ENCODE measurements around the gene MCM5.
"Not testable (repeated sequence)": the region's sequence is repeated elsewhere in the genome, so short reads cannot be mapped to it uniquely, and the experiment has no call there.

MCM5 gene

DNA sequence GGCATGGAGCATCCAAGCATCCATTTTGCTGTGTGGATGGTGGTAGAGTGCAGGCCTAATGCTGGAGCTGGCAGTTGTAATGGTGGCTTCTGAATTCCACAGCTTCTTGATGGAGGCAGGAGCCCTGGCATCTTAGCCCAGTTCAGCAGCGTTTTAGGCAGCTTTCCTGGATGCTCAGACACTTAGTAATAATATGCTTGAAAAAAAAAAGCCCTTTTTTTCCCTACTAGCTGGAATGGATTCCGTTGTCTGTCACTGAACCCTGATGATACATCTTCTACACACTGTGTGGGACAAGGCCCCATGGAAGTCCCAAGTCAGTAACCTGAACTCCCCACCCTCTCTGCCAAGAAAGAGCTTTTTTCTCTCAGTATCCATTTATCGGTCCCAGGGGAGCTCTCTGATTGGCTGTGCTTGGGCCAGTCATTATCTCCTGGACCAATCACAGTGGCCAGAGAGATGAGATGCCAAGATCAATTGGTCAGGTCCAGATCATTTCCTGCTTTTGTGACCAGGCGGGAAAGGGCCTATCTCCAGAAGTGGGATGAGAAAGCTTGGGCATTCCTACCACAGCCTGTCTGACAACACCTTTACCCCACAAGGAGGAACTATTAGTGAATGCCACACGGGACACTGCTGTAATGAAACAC is 34.2 kb downstream of the MCM5 start:
- no peak for DNase-seq

- DNase-seq = no peak
Measured at GRCh38 chr22:35435201-35435740, 35.3 kb downstream of the MCM5 start.

GRCh38 chr22:35436421-35436820 is 36.5 kb downstream of the MCM5 start:
- DNase-seq = no peak

DNA sequence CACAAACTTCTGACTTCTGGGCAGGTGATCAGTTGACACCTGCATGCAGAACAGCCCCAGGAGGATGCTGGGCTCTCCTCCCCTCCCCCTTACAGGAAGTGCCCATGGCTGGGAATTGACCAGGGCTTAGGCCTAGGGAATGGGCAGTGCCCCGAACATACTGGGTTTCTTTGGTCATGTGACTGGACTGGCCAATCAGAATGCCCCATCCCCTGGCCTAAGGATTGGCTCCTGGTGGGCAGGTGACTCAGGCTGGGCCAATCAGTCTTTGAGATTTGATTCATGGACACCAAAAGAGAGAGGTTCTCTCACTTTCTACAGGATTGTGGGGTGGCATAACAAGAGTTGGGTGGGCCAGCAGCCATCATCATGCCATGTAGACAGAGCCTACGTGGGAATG is 37.1 kb downstream of the MCM5 start:
- no peak for DNase-seq

- DNase-seq = not testable (repeated sequence)
Measured at GRCh38 chr22:35438673-35439364, 38.9 kb downstream of the MCM5 start.

DNA sequence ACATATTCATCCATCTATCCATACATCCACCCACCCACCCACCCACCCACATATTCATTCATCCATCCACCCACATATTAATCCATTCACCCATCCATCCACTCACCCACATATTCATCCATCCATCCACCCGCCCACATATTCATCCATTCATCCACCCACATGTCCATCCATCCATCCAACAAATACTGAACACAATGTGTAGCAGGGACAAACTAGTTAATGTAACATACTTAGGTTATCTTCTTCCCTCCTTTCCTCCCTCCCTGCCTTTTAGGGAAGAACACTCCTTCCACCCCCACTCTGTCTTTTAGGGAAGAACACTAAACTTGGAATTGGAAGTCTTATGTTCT is 39.4 kb downstream of the MCM5 start:
- DNase-seq = no peak

- DNase-seq = no peak
Measured at GRCh38 chr22:35440129-35440528, 40.2 kb downstream of the MCM5 start.

DNA sequence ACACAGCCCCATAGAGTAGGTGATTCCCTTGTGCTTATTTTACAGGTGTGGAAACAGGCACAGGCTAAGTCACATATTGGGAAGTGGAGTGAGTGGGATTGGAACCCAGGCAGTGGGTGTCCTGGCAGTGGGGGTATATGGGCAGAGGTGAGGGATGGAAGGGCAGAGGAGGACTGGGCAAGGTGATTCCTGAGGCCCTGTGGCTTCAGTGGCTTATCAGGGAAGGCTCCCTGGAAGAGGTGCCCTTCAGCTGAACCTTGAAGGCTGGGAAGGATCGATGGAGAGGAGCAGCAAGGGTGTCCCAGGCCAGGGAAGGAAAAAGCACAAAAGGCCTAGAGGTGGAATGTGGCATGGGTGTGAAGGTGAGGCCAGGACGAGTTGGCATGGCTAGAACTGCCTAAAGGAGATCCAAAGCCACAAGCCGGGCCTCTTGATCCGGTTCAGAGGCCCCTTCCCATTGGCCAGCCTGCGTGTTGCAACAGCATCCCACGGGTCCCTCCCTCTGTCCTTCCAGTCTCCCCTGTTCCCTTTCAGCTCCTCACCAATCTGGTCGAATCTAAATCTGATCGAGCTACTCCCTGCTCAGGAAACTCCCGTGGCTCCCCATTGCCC is 41.7 kb downstream of the MCM5 start:
- DNase-seq = no peak

DNA sequence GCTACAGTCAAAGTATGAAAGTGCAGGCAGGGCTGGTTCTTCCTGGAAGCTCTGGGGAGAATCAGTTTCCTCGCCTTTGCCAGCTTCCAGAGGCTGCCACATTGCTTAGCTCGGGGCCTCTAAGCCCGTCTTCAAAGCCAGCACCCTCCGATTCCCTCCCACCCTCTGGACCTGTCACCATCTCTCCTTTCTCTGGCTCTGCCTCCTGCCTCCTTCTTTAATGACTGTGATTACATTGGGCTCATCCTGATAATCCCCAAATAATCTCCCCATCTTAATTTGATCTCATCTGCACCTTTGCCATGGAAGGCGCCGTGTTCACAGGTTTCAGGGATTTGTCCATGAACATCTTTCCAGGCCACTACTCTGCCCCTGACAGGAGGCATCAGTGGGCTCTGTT is 42.5 kb downstream of the MCM5 start:
- no peak for DNase-seq

GRCh38 chr22:35443338-35443737 is 43.4 kb downstream of the MCM5 start:
- DNase-seq = no peak

DNA sequence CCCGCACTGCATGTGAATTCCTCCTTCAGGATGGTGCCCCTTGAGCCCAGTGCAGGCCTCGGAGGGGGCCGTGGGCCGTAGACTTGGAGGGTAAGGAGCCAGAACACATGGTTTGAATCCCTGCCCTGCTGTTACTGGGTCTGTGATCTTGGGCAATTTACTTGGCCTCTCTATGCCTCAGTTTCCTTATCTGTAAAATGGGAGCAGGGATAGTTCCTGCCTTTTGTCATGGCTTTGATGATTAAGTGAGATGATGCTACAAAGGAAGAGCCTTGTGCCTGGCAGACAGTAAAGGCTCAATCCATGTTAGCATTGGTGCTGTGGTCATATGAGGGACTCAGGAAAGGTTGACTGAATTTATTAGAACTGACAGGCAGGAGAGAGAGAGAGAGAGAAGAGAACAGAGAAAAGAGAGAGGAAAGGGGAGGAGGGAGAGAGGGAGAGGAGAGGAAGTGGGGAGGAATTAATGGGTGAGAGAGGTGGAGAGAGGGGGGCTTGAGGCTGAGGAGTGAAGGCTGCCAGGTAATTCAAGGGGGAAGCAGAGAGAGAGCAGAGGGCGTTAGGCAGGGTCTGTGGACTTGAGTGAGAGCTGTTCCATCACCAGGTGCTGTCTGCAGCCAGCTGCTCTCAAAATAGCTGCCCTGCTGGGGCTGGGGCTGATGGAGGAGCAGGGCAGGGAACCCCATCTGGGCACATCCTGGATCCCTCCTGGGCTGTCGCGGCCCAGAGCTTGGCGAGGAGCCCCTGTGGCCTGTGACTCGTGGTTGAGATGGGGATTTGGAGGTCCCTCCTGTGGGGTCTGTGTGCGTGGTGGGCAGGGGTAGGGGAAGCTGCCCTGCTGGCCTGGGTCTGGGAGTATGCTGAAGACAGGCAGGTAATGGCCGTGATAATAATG is 44.1 kb downstream of the MCM5 start:
- DNase-seq = no peak

DNA sequence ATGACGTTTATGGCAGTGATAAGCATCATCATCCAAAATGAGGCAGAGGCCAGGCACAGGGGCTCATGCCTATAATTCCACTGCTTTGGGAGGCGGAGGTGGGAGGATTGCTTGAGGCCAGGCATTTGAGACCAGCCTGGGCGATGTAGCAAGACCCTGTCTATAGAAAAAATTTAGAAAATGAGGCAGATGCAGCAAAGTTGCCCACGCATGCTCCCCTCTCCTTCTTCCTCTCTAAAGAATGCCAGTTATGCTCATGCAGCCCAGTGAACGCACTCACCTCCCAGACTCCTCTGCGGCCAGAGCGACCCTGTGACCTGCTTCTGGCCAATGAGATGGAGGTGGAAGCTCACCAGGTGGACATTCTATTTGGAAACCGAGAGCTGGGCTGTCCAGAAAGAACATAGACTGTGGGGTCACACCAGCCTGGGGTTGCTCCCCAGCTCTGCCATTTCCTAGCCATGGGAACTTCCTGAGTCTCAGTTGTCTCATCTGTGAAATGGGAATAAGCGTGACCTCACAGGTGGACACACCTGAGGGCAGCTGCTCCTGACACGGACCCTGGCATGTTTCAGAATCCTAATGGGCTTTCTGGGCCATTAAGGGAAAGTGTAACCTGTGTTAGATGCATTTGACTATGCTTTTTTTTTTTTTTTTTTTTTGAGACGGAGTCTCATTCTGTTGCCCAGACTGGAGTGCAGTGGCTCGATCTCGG is 44.9 kb downstream of the MCM5 start:
- no peak for DNase-seq

GRCh38 chr22:35445933-35446332 is 46.0 kb downstream of the MCM5 start:
- DNase-seq = no peak

GRCh38 chr22:35446365-35446764 is 46.4 kb downstream of the MCM5 start:
- no peak for DNase-seq

GRCh38 chr22:35448523-35448922 is 48.6 kb downstream of the MCM5 start:
- no peak for DNase-seq

DNA sequence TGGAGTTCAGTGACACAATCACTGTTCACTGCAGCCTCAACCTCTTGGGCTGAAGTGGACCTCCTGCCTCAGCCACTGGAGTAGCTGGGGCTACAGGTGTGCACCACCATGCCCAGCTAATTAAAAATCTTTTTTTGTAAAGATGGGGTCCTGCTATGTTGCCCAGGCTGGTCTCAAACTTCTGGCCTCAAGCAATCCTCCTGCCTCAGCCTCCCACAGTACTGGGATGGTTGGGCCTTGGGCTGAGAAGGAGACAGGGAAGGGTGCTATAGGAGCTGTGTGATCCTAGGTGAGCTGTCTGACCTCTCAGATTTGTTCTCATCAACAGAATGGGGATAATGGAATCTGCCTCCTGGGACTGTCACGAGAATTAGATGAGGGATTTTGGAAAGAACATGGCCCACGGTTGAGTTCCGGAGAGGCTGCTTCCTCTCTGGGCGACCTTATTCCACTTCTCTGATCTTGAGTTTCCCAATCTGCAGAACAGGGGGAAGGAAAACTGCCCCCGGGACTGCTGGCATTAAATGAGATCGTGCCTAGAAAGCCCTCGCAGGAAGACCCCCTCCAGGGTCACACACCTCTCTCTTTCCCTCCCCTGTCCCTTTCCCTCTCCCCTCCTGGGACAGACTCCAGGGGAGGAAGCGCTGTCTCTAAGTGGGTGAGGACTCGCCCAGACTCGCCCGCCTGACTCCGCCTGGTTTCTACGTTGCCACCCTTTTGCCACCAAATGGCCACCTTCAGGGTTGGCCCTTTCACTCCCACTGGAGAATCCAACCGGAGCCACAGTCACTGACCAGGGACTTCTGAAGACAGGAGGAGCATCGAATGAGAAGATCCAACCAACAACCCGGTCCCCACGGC is 50.1 kb downstream of the MCM5 start:
- no peak for DNase-seq

GRCh38 chr22:35450824-35451569 is 51.1 kb downstream of the MCM5 start:
- DNase-seq = no peak

DNA sequence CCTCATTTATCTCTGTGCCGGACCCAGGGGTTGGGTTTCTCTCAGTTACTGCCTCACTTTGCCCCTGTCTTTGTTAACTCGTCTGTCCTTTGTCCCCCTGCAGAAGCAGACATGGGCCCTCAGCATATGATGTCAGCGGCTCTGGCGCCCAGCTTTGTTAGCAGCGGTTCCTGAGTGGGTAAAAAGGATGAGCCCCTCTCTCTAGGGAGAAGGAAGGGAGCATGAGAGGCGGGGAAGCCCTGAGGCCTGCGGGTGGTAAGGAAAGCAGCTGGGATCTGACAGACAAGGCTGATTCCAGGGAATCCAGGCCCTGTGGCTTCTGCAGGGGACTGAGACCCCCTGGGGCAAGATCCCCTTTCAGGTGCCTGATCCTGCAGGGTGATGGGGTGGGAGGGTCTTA is 51.7 kb downstream of the MCM5 start:
- DNase-seq = no peak

DNA sequence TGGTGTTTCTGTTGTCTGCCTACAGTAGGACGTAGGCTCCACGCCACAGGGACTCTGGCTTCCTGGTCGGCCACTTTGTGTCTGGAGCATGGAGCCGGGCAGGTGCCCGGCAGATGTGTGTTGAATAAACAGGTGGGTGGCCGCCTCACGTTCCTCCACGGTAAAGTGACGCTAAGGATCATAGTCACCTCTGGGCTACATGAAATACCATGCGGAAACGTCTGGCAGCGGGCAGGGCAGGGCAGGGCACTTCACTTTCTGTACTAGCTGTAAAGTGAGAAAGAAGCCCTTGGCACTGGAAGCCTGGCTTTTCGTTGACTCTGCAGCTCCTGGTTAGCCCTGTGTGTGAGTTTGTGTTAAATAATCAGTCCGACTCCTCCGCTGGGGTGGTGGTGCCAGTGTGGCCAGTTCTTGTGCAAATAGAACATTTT is 52.4 kb downstream of the MCM5 start:
- no peak for DNase-seq
